ACHN (cell line): Measurements from ENCODE around the gene LSM4.
A peak's percentile ranks its signal among the peaks of the same experiment; 100 is the strongest.

Source experiments
- DNase-seq: peaks from one replicate; pipeline ENCODE4 v3.0.0-alpha.2; 2015
- in situ Hi-C: cut with HindIII; loops from 2 replicates; pipeline ENCODE4 v1.10.0; 2017; ENCODE audit warnings: low sequenced_read_pairs, low pct_ligation_motif_present, low pct_unique_long_range_greater_than_20kb

LSM4 gene

DNA sequence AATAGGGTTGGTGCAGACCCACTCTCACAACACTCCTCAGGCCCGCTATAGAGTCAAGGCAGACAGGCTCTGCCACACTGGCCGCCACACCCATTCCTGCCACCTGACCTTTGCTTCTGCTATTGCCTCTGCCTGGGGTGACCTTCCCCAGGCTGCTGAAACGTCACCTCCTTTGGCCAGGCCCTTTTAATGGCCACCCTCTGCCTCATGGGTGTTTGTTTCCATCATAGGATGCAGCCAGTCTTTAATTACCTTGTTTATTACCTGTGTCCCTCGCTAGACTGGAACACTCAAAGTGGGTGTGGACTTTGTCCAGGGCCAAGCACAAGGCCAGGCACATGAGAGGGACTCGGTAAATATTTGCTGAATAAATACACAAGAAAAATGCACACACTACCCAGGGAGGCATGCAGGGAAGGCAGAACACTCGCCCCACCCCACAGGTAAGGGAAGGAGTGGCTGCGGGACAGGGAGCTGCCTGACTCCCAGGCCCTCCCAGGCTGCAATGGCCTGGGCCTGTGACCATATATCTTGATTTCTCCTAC lies 3.2 kb downstream of the LSM4 start:
- no peak for DNase-seq

DNA sequence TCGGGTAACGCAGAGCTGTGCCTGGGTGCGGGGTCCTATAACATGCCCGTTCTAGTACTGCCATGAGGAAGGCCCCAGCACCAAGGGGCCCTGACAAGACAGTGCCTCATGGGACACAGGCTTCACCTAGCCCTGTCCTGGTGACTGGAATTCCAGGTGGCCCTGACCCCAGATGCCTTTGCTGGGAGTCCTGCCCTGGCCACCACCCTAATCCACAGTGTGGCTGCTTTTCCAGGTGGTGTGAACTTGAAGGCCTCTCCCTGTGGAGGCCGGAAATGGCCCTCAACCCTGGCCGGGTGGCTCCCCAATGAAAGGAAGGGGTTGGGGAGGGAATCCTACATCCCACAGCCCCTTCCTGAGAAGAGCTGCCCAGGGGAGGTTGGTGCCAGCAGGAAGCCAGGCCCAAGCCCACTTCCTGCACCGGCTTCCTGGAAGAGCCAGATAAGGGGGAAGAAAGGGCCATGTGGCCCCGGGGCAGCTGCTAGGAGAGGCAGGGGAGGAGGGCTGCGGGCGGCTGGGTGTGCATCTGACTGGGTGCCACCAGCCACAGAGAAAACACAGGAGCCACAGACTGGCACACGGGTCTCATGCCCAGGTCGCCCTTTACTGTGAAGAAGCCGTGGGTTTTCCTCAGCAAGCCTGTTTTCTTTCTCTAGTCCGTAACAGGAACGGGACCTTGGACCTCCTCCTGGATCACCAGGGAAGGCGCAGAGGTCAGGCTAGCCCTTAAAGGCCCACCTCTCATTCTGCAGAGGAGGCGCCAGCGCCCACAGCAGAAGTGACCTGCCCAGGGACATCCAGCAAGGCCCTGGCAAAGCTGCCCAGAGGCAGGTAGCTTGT lies 4.7 kb downstream of the LSM4 start:
- in situ Hi-C loops = no loop called here
- DNase-seq = no peak

More for the DNA sequence above, 3.2 kb downstream of the LSM4 start:
- in situ Hi-C loops = no loop called here

GRCh38 chr19:18313398-18313797 lies 9.5 kb downstream of the LSM4 start:
- DNase-seq = no peak
- in situ Hi-C loops = no loop called here

DNA sequence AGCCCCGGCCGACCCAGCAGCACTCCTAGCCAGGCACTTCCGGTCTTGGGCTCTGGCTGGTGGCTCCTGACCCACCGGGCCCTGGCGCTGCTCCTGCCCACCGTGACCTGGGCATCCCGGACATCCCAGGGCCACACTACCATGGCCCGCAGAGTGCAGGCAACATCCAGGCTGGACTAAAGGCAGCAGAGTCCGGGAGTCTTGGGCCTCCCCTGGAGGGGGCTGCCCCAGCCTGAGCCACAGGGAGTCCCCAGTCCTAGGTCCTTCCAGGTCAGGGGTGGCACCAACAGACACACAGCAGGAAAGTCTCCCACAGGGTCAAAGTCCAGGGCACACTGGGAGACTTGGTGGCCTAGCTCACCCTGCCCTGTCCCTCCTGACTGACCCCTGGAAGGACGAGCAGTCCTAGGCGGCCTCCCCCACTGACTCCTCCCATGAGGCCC lies 10.8 kb downstream of the LSM4 start:
- in situ Hi-C loops = no loop called here
- no peak for DNase-seq

GRCh38 chr19:18311502-18312091 lies 11.3 kb downstream of the LSM4 start:
- in situ Hi-C loops = no loop called here
- DNase-seq = no peak

- in situ Hi-C loops = no loop called here
These were observed 11.9 kb downstream of the LSM4 start for GRCh38 chr19:18310966-18311365.

GRCh38 chr19:18310118-18310909 lies 12.6 kb downstream of the LSM4 start:
- in situ Hi-C loops = no loop called here
- DNase-seq = no peak

More at GRCh38 chr19:18310966-18311365, 11.9 kb downstream of the LSM4 start:
- DNase-seq = no peak

DNA sequence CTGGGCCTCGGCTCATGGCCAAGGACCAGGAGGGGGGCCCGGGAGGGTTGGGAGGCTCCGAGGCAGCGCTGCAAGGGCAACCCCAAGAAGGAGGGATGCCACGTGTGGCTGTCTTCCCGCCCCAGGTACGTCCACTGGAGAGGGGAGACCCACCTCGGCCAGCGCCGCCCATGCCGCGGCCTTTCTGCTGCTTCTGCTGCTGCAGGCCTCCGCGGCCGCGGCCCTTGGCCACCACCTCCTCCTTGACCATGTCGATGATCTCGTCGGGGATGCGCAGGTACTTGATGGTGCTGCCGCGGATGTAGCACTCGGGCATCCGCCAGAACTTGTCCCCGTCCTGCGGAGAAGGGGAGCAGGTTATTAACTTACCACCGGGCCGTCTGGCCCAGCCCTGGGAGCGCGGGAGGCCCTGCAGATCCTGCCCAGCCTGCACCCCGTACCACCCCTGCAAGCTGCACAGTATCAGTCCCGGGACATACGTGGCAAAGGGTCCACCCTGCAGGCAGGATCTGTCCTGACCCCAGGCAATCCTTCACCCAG lies 13.3 kb downstream of the LSM4 start:
- DNase-seq = no peak
- in situ Hi-C loops = no loop called here

GRCh38 chr19:18308948-18309325 lies 13.9 kb downstream of the LSM4 start:
- in situ Hi-C loops = no loop called here

GRCh38 chr19:18308051-18308947 lies 14.6 kb downstream of the LSM4 start:
- in situ Hi-C loops = no loop called here
- DNase-seq = no peak

More at GRCh38 chr19:18308948-18309325, 13.9 kb downstream of the LSM4 start:
- no peak for DNase-seq

GRCh38 chr19:18307271-18307681 lies 15.6 kb downstream of the LSM4 start:
- no peak for DNase-seq
- in situ Hi-C loops = no loop called here

- in situ Hi-C loops = no loop called here
- no peak for DNase-seq
These were observed 16.0 kb downstream of the LSM4 start for GRCh38 chr19:18306888-18307260.

GRCh38 chr19:18306209-18306887 lies 16.5 kb downstream of the LSM4 start:
- in situ Hi-C loops = no loop called here
- no peak for DNase-seq

- peak; percentile 60 for DNase-seq
- in situ Hi-C loops = no loop called here
These were observed 18.2 kb downstream of the LSM4 start for GRCh38 chr19:18304458-18305310.

- in situ Hi-C loops = no loop called here
- no peak for DNase-seq
These were observed 18.7 kb downstream of the LSM4 start for GRCh38 chr19:18304208-18304457.

- no peak for DNase-seq
- in situ Hi-C loops = no loop called here
These were observed 21.2 kb downstream of the LSM4 start for GRCh38 chr19:18301718-18302111.
